Glutamatergic neuron (in vitro differentiated cells): ENCODE data around the gene KCNK2. TPM values are rescaled to one million over a fixed set of nuclear protein-coding genes. Genes with fewer than 3 reads are reported as not detected.

ENCODE experiments used
- DNase-seq: peaks from one replicate; pipeline ENCODE4 v3.0.0; 2022
- H3K27ac Mint-ChIP-seq: one replicate; pipeline ENCODE4 v1.8.0; 2020; ENCODE audit warnings: mild to moderate bottlenecking, mixed read lengths, inconsistent platforms; ENCODE audit not compliant: unreplicated experiment
- H3K27me3 Mint-ChIP-seq: one replicate; pipeline ENCODE4 v1.8.0; 2020; ENCODE audit warnings: mild to moderate bottlenecking, moderate library complexity, mixed read lengths, inconsistent platforms; ENCODE audit not compliant: unreplicated experiment
- H3K36me3 Mint-ChIP-seq: one replicate; pipeline ENCODE4 v1.8.0; 2020; ENCODE audit warnings: mild to moderate bottlenecking, mixed read lengths, inconsistent platforms; ENCODE audit not compliant: unreplicated experiment
- H3K4me1 Mint-ChIP-seq: one replicate; pipeline ENCODE4 v1.8.0; 2020; ENCODE audit warnings: mild to moderate bottlenecking, low read depth, mixed read lengths, inconsistent platforms; ENCODE audit not compliant: unreplicated experiment
- H3K4me3 Mint-ChIP-seq: one replicate; pipeline ENCODE4 v1.8.0; 2020; ENCODE audit warnings: mild to moderate bottlenecking, mixed read lengths, inconsistent platforms; ENCODE audit not compliant: unreplicated experiment
- H3K9me3 Mint-ChIP-seq: one replicate; pipeline ENCODE4 v1.8.0; 2020; ENCODE audit warnings: mild to moderate bottlenecking, moderate library complexity, mixed read lengths, inconsistent platforms; ENCODE audit not compliant: unreplicated experiment
- total RNA-seq: library from RNA; stranded (reverse); fragmentation: NEBNext Ultra II Directional; extraction: Animal tissue kit (Norgen Biotek cat#: 25700); gene quantifications from one replicate; pipeline ENCODE4 v1.2.1, GENCODE V29; 2021; ENCODE audit not compliant: unreplicated experiment
- TF ChIP-seq, protein P1 (sequence below): fragments of 200-600 bp; sonication (generic); IDR thresholded peaks from one replicate; pipeline ENCODE4 v1.5.0; 2021; ENCODE audit not compliant: partially characterized antibody, unreplicated experiment

The KCNK2 gene
- total RNA-seq, 1 donor from 2014 or later, result not detected

DNA sequence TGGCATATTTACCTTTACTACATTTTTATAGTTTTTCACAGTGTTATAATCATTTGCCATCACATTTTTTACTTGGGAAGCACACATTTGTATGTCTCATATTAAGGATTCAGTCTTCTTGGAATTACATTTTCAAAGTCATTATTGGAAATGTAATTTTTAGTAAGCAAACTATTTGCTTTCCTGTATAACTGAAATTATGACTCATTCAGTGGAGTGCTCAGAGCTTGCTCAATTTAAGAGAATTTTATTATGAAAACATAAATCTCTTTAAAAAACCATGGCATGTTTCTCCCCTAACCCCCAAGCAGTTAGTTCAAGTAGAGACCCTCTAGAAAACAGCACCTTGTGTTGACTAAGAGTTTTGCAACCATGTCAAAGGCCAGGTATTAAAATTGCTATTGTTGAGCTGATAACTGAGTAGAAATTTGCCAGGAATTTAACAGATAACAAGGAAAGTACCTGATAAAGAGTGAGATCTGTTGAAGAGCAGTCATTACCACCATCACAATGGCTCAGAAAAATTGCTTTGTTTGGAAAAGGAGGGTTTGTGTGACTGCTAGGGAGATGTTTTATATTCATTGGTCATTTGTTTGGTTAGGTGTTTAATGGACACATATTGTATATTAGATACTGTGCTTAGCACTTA lies 105.9 kb downstream of the KCNK2 start:
- Mint-ChIP-seq H3K4me3 (no peak overlapping the region), H3K27me3 (peaks cover 2% of the 10 kb centered on the region), H3K4me1 (no peaks in the 10 kb centered on the region), H3K9me3 (no peaks in the 10 kb centered on the region), H3K27ac (no peak overlapping the region), H3K36me3 (no peaks in the 10 kb centered on the region)
- DNase-seq, result no peak
- TF ChIP-seq, protein P1, sequence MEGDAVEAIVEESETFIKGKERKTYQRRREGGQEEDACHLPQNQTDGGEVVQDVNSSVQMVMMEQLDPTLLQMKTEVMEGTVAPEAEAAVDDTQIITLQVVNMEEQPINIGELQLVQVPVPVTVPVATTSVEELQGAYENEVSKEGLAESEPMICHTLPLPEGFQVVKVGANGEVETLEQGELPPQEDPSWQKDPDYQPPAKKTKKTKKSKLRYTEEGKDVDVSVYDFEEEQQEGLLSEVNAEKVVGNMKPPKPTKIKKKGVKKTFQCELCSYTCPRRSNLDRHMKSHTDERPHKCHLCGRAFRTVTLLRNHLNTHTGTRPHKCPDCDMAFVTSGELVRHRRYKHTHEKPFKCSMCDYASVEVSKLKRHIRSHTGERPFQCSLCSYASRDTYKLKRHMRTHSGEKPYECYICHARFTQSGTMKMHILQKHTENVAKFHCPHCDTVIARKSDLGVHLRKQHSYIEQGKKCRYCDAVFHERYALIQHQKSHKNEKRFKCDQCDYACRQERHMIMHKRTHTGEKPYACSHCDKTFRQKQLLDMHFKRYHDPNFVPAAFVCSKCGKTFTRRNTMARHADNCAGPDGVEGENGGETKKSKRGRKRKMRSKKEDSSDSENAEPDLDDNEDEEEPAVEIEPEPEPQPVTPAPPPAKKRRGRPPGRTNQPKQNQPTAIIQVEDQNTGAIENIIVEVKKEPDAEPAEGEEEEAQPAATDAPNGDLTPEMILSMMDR, result no peak

DNA sequence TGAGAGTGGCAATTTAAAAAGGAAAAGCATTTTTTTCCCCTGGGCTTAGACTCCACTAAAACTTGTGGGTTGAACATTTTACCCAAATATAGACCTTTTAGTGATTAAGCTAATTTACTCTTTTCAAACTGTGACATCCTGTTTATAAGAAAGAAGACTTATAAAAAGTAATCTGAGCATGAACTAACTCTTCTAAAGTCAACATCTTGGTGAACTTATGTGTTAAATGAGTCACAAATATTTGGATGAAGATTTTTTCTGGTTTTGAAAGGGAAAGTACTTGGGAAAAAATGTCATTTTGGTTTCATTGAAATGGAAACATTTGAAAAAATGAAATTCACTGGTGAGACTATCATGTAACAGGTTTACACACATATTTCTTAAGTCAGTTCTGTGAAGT lies 109.8 kb downstream of the KCNK2 start:
- H3K36me3 Mint-ChIP-seq, result no peaks in the 10 kb centered on the region
- H3K27me3 Mint-ChIP-seq, result peaks cover 2% of the 10 kb centered on the region
- no peaks in the 10 kb centered on the region for H3K9me3 Mint-ChIP-seq
- no peak overlapping the region for H3K4me3 Mint-ChIP-seq
- TF ChIP-seq, protein P1, result no peak
- no peak overlapping the region for H3K27ac Mint-ChIP-seq
- no peaks in the 10 kb centered on the region for H3K4me1 Mint-ChIP-seq
- no peak for DNase-seq

DNA sequence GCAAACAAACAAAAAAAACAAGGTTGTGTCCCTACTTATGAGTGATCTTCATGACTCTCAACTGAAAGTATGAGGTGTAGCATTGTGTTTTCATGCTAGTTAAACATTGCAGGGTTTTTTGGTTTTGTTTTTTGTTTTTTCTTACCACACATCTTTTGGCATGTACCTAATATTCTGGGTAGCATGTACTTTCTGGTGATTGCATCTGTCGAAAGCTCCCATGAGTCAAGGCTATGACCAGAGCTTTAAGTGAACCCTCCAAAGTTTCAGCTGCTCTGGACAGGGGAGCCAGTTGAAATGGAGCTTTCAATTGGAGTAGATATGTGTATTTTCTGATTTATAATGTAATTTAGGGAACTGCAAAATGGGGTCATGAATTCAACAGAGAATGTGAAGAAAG lies 115.5 kb downstream of the KCNK2 start:
- peaks cover 20% of the 10 kb centered on the region for H3K4me1 Mint-ChIP-seq
- no peaks in the 10 kb centered on the region for H3K36me3 Mint-ChIP-seq
- no peaks in the 10 kb centered on the region for H3K27me3 Mint-ChIP-seq
- TF ChIP-seq, protein P1, result no peak
- no peak overlapping the region for H3K27ac Mint-ChIP-seq
- no peak overlapping the region for H3K4me3 Mint-ChIP-seq
- no peaks in the 10 kb centered on the region for H3K9me3 Mint-ChIP-seq
- DNase-seq, result no peak

- H3K27me3 Mint-ChIP-seq, result no peaks in the 10 kb centered on the region
- H3K36me3 Mint-ChIP-seq, result no peaks in the 10 kb centered on the region
These were observed 117.6 kb downstream of the KCNK2 start for GRCh38 chr1:215200121-215200520.

DNA sequence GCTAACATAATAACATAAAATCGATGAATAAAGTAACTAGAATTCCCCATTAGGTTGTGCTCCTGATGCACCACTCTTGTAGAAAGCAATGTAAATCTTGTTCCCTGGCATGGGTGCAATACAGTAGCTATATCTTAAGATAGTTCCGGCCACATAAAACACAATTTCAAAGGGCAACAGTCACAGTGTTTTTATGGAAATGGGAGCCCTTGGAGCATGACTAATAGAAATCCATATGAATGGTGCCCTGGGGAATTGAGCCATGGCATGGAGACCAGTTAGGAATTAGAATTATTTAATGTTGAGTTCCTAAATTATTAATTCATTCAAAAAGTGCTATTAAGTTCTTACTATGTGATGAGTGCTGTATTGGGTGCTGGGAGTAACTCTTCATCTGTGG lies 118.7 kb downstream of the KCNK2 start:
- Mint-ChIP-seq H3K4me3 (no peak overlapping the region), H3K27ac (no peak overlapping the region), H3K36me3 (no peaks in the 10 kb centered on the region), H3K9me3 (no peaks in the 10 kb centered on the region), H3K4me1 (peaks cover 20% of the 10 kb centered on the region), H3K27me3 (no peaks in the 10 kb centered on the region)
- TF ChIP-seq, protein P1, result no peak
- DNase-seq, result no peak

More at GRCh38 chr1:215200121-215200520, 117.6 kb downstream of the KCNK2 start:
- H3K4me1 Mint-ChIP-seq, result peaks cover 20% of the 10 kb centered on the region
- no peaks in the 10 kb centered on the region for H3K9me3 Mint-ChIP-seq
- no peak overlapping the region for H3K4me3 Mint-ChIP-seq
- H3K27ac Mint-ChIP-seq, result no peak overlapping the region
- DNase-seq, result no peak
- TF ChIP-seq, protein P1, result no peak
